Activated CD4-positive, CD25-positive, alpha-beta regulatory T cell treated with anti-CD3 and anti-CD28 coated beads, Interleukin-2, amount 50 U/mL, for 24 hours (primary cell): ENCODE data around the gene ERC1.

Source experiments
- ATAC-seq, 2 donors: fragments of 150-1000 bp; cut with Tn5 transposase; one replicate each; pipeline ENCODE4 v1.10.0; 2021; ENCODE audit warnings: mild to moderate bottlenecking in 1 of 2, moderate library complexity in 1 of 2

ERC1 gene

GRCh38 chr12:1463073-1463905 lies 472.3 kb downstream of the ERC1 start:
- ATAC-seq = no peak

- no peak for ATAC-seq
Observed at GRCh38 chr12:1464925-1465324, 473.9 kb downstream of the ERC1 start.

- ATAC-seq = no peak
Observed at GRCh38 chr12:1465990-1466389, 475.0 kb downstream of the ERC1 start.

- no peak for ATAC-seq
Observed at GRCh38 chr12:1466481-1467154, 475.6 kb downstream of the ERC1 start.

- ATAC-seq = no peak
Observed at GRCh38 chr12:1467710-1468109, 476.7 kb downstream of the ERC1 start.

GRCh38 chr12:1469070-1469469 lies 478.0 kb downstream of the ERC1 start:
- ATAC-seq = no peak

GRCh38 chr12:1470051-1470450 lies 479.0 kb downstream of the ERC1 start:
- ATAC-seq = no peak

- ATAC-seq = no peak
Observed at GRCh38 chr12:1471224-1471623, 480.2 kb downstream of the ERC1 start.

- peak; percentile 28 to 34 for ATAC-seq
Observed at GRCh38 chr12:1473418-1473817, 482.4 kb downstream of the ERC1 start.

GRCh38 chr12:1474041-1474573 lies 483.1 kb downstream of the ERC1 start:
- ATAC-seq = peak; percentile 66 to 85

GRCh38 chr12:1474574-1475153 lies 483.6 kb downstream of the ERC1 start:
- no peak for ATAC-seq

GRCh38 chr12:1479645-1480044 lies 488.6 kb downstream of the ERC1 start:
- no peak for ATAC-seq

- ATAC-seq = no peak
Observed at GRCh38 chr12:1481326-1481725, 490.3 kb downstream of the ERC1 start.

GRCh38 chr12:1481906-1482305 lies 490.9 kb downstream of the ERC1 start:
- no peak for ATAC-seq

GRCh38 chr12:1488908-1489381 lies 497.9 kb downstream of the ERC1 start:
- peak; percentile 35 to 56 for ATAC-seq

- ATAC-seq = no peak
Observed at GRCh38 chr12:1491983-1492697, 501.1 kb downstream of the ERC1 start.

- no peak for ATAC-seq
Observed at GRCh38 chr12:1493781-1494565, 502.9 kb downstream of the ERC1 start.

- ATAC-seq = no peak
Observed at GRCh38 chr12:1494856-1495255, 503.8 kb downstream of the ERC1 start.

- no peak for ATAC-seq
Observed at GRCh38 chr12:1496162-1496900, 505.3 kb downstream of the ERC1 start.

GRCh38 chr12:1497161-1497560 lies 506.1 kb downstream of the ERC1 start:
- ATAC-seq = no peak

GRCh38 chr12:1498199-1498740 lies 507.2 kb downstream of the ERC1 start:
- ATAC-seq = no peak
